K562 (cell line): ENCODE results near the gene SUPT7L. TPM values are rescaled to one million over a fixed set of nuclear protein-coding genes. Genes with fewer than 3 reads are reported as not detected.

Experiments
- CHD4 ChIP-seq: fragments of 200-600 bp; sonication (generic); IDR thresholded peaks from 3 replicates; pipeline ENCODE4 v1.6.1; 2012; ENCODE audit warnings: low read depth, mild to moderate bottlenecking, mixed read lengths, low read length, inconsistent platforms; ENCODE audit not compliant: insufficient read depth, insufficient replicate concordance, poor library complexity, severe bottlenecking
- GABPB1 ChIP-seq: sonication (generic); formaldehyde crosslinking; IDR thresholded peaks from 2 replicates; pipeline ENCODE4 v1.8.0; 2022; ENCODE audit warnings: mild to moderate bottlenecking, missing genetic modification reagents
- HES1 ChIP-seq: fragments of 450-650 bp; IDR thresholded peaks from 2 replicates; pipeline ENCODE4 v1.6.1; 2016; ENCODE audit warnings: low read depth, mild to moderate bottlenecking, moderate library complexity
- NR2F6 ChIP-seq: fragments of 450-650 bp; formaldehyde crosslinking; IDR thresholded peaks from 2 replicates; pipeline ENCODE4 v1.4.0; 2020; ENCODE audit warnings: mild to moderate bottlenecking
- SIN3B ChIP-seq: fragments of 450-650 bp; IDR thresholded peaks from 2 replicates; pipeline ENCODE4 v1.6.1; 2017; ENCODE audit warnings: low read depth, mild to moderate bottlenecking, moderate library complexity
- ZBTB11 ChIP-seq, 3 experiments: fragments of 200-800 bp in 1 of 3; fragments of 250-450 bp in 1 of 3; fragments of 450-650 bp in 1 of 3; sonication (Bioruptor Pico) in 1 of 3; sonication (Bioruptor generic) in 1 of 3; formaldehyde crosslinking in 1 of 3; IDR thresholded peaks; 2 replicates each; pipeline versions ENCODE4 v1.6.1 to v1.8.0; 2016 to 2022; ENCODE audit warnings: mild to moderate bottlenecking in 2 of 3, missing genetic modification characterization in 2 of 3, missing compliant biosample characterization in 1 of 3, moderate library complexity in 1 of 3
- ZNF316 ChIP-seq: fragments of 450-650 bp; IDR thresholded peaks from 2 replicates; pipeline ENCODE4 v1.6.1; 2016
- polyA plus RNA-seq, 8 experiments: library from polyadenylated mRNA; depleted of rRNA in 4 of 8; stranded (reverse) in 5 of 8; unstranded in 3 of 8; fragments of >200 nt; fragmentation: Nextera tagmentation in 2 of 8; fragmentation: Illumina TruSeq in 1 of 8; extraction: Ambion mirVana in 2 of 8; extraction: Trizol in 1 of 8; gene quantifications; 2 replicates each; pipeline versions ENCODE4 v1.2.1 to v1.2.3, GENCODE V29; 2011 to 2014; ENCODE audit warnings: inconsistent platforms in 1 of 8, missing spikeins in 1 of 8
- total RNA-seq, 7 experiments: library from RNA; depleted of rRNA in 6 of 7; stranded (reverse); fragments of >200 nt in 6 of 7; fragmentation: Illumina TruSeq in 2 of 7; extraction: Trizol in 2 of 7; gene quantifications; 2 replicates each; pipeline versions ENCODE4 v1.2.1 to v1.2.3, GENCODE V29; 2011 to 2021; ENCODE audit warnings: low replicate concordance in 1 of 7

Gene SUPT7L
- total and polyA plus RNA-seq, 9 of the 15 experiments (the other 6 are each of a cell fraction or from before 2014, with no cell fraction given) = 22.0 to 72.8 (median 40.2) TPM

GRCh38 chr2:27667446-27667845 lies 4.0 kb upstream of the SUPT7L start (continued):
- TF ChIP-seq ZBTB11 (CRISPR knock-in tag; IDR thresholded peaks at IDR 0.05) (no peak), CHD4 (no peak), NR2F6 (CRISPR knock-in tag) (no peak), SIN3B (no peak), ZNF316 (peak; percentile 74), HES1 (no peak), GABPB1 (CRISPR knock-in tag) (no peak)
